CD14-positive monocyte (primary cell): ENCODE data around the gene DLGAP4. TPM values are rescaled to one million over a fixed set of nuclear protein-coding genes. Genes with fewer than 3 reads are reported as not detected.

ENCODE experiments used
- DNase-seq, 3 donors: peaks; one replicate each; pipeline ENCODE4 v3.0.0-alpha.2; 2011 to 2022
- H2AFZ ChIP-seq: 2 replicates; pipeline ENCODE4 v1.6.0; 2012; ENCODE audit warnings: mild to moderate bottlenecking, low read depth, low read length, inconsistent platforms; ENCODE audit not compliant: insufficient read depth, poor library complexity, severe bottlenecking
- H3K27ac ChIP-seq, 2 donors: 1 replicate in 1 of 2; 2 replicates in 1 of 2; pipeline ENCODE4 v1.5.1; 2012 to 2013; ENCODE audit warnings: low read length in 2 of 2, control low read depth in 1 of 2, inconsistent platforms in 1 of 2, low read depth in 1 of 2, mild to moderate bottlenecking in 1 of 2
- H3K27me3 ChIP-seq, 2 donors: one replicate each; pipeline versions ENCODE4 v1.6.0 to v1.6.1; 2011 to 2013; ENCODE audit warnings: low read length in 2 of 2; ENCODE audit not compliant: control insufficient read depth in 2 of 2, insufficient read depth in 2 of 2
- H3K36me3 ChIP-seq, 2 donors: replicated peaks in 1 of 2; 1 replicate in 1 of 2; 2 replicates in 1 of 2; pipeline versions ENCODE4 v1.5.1 to v1.6.1; 2012 to 2013; ENCODE audit warnings: low read length in 2 of 2, control low read depth in 1 of 2, inconsistent platforms in 1 of 2, mild to moderate bottlenecking in 1 of 2; ENCODE audit not compliant: insufficient read depth in 2 of 2, control insufficient read depth in 1 of 2
- H3K4me1 ChIP-seq, 2 donors: 1 replicate in 1 of 2; 2 replicates in 1 of 2; pipeline versions ENCODE4 v1.5.1 to v1.6.1; 2012 to 2013; ENCODE audit warnings: low read length in 2 of 2, control low read depth in 1 of 2, inconsistent platforms in 1 of 2, mild to moderate bottlenecking in 1 of 2, moderate library complexity in 1 of 2; ENCODE audit not compliant: insufficient read depth in 2 of 2, control insufficient read depth in 1 of 2
- H3K4me2 ChIP-seq: replicated peaks from 2 replicates; pipeline ENCODE3; 2012; ENCODE audit warnings: low read length, moderate library complexity, mild to moderate bottlenecking; ENCODE audit not compliant: poor library complexity, severe bottlenecking; ENCODE audit errors: extremely low read depth
- H3K4me3 ChIP-seq, 3 experiments: fragments of 200-600 bp in 1 of 3; sonication (generic) in 1 of 3; replicated peaks in 1 of 3; 1 replicate in 2 of 3; 2 replicates in 1 of 3; pipeline ENCODE4 v1.5.1; 2011 to 2013; ENCODE audit warnings: low read length in 3 of 3, mild to moderate bottlenecking in 3 of 3, control low read depth in 2 of 3, low read depth in 2 of 3, inconsistent platforms in 1 of 3, moderate library complexity in 1 of 3
- H3K79me2 ChIP-seq: 2 replicates; pipeline ENCODE4 v1.6.0; 2012; ENCODE audit warnings: mild to moderate bottlenecking, control low read depth, inconsistent platforms, low read length, moderate library complexity; ENCODE audit not compliant: insufficient read depth
- H3K9ac ChIP-seq: 2 replicates; pipeline ENCODE4 v1.6.0; 2017; ENCODE audit warnings: low read length, mild to moderate bottlenecking; ENCODE audit not compliant: insufficient read depth, poor library complexity, severe bottlenecking
- H3K9me3 ChIP-seq, 2 donors: replicated peaks in 1 of 2; 1 replicate in 1 of 2; 2 replicates in 1 of 2; pipeline versions ENCODE4 v1.5.1 to v1.6.1; 2012 to 2013; ENCODE audit warnings: low read length in 2 of 2, control low read depth in 1 of 2; ENCODE audit not compliant: control insufficient read depth in 1 of 2, insufficient read depth in 1 of 2
- H4K20me1 ChIP-seq: 2 replicates; pipeline ENCODE4 v1.6.0; 2012; ENCODE audit warnings: mild to moderate bottlenecking, low read length, control low read depth, moderate library complexity; ENCODE audit not compliant: insufficient read depth
- H3K27ac Mint-ChIP-seq, 7 donors: one replicate each; pipeline ENCODE4 v1.8.0; 2020; ENCODE audit warnings: mild to moderate bottlenecking in 7 of 7, mixed read lengths in 7 of 7, moderate library complexity in 6 of 7, inconsistent platforms in 2 of 7
- H3K27me3 Mint-ChIP-seq, 3 donors: one replicate each; pipeline ENCODE4 v1.8.0; 2021 to 2022; ENCODE audit warnings: low read depth in 3 of 3, mild to moderate bottlenecking in 3 of 3, mixed read lengths in 3 of 3, moderate library complexity in 3 of 3, inconsistent platforms in 1 of 3
- H3K36me3 Mint-ChIP-seq, 2 donors: one replicate each; pipeline ENCODE4 v1.8.0; 2020; ENCODE audit warnings: mixed read lengths in 2 of 2, inconsistent platforms in 1 of 2, mild to moderate bottlenecking in 1 of 2
- H3K4me1 Mint-ChIP-seq: one replicate; pipeline ENCODE4 v1.8.0; 2020; ENCODE audit warnings: mild to moderate bottlenecking, mixed read lengths
- H3K4me3 Mint-ChIP-seq, 2 donors: one replicate each; pipeline ENCODE4 v1.8.0; 2020; ENCODE audit warnings: mild to moderate bottlenecking in 2 of 2, mixed read lengths in 2 of 2, moderate library complexity in 1 of 2
- H3K9me3 Mint-ChIP-seq, 7 donors: one replicate each; pipeline ENCODE4 v1.8.0; 2020 to 2022; ENCODE audit warnings: mixed read lengths in 7 of 7, mild to moderate bottlenecking in 6 of 7, moderate library complexity in 6 of 7, inconsistent platforms in 2 of 7
- WGBS: methylation state at CpG from one replicate; pipeline ENCODE4 v1.1.5; 2013; ENCODE audit warnings: missing lambda C conversion rate; ENCODE audit not compliant: insufficient coverage; 5-methylcytosine and 5-hydroxymethylcytosine counted together
- intact Hi-C, 2 donors: fragments of 100-400 bp; cut with micrococcal nuclease; formaldehyde crosslinking; loops; one replicate each; pipeline versions ENCODE4 v1.15.0 to v1.15.1; 2023
- polyA plus RNA-seq, 3 donors: library from polyadenylated mRNA; depleted of rRNA in 1 of 3; unstranded in 2 of 3; stranded (reverse) in 1 of 3; fragments of 300-500 nt in 2 of 3; fragments of >200 nt in 1 of 3; fragmentation: Illumina TruSeq in 2 of 3; gene quantifications; 1 replicate in 2 of 3; 2 replicates in 1 of 3; pipeline ENCODE4 v1.2.3, GENCODE V29; 2012 to 2021
- TF ChIP-seq, protein P1 (sequence below): fragments of 200-600 bp; IDR thresholded peaks from one replicate; pipeline ENCODE4 v1.8.0; 2022; ENCODE audit warnings: antibody characterized with exemption, mild to moderate bottlenecking

The DLGAP4 gene
- polyA plus RNA-seq, 3 donors = 9.9 to 52.7 (median 17.6) TPM

DNA sequence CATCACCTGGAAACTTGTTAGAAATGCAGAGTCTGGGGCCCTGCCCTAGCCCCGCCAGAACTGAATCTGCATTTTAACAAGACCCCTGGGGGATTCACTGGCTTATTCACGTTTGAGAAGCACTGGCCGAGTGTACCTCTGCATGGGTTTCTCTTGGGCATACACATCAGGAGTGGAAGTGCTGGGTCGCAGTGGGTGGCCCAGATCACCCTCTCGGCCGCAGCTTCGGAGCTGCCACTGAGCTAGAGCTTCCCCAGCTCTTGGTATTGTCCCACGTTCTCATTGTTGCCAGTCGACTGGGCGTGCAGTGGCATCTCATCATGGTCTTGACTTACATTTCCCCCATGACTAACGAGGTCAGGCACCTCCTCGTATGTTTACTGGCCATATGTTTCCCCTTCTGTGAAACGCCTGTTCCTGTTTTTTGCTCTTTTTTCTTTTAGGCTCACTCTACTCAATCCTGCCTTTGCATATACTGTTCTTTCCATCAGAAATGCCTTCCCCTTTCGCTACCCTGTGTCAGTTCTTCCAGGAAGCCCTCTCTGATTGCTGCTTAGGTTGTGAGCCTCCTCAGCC is 3.0 kb upstream of the DLGAP4 start:
- Mint-ChIP-seq H3K27me3 (peaks cover 51 to 72% (median 52%) of the 10 kb centered on the region in 3 donors), H3K9me3 (peaks cover 0 to 17% (median 5%) of the 10 kb centered on the region in 7 donors), H3K36me3 (peaks cover 0 to 2% of the 10 kb centered on the region in 2 donors), H3K4me1 (peaks cover 5% of the 10 kb centered on the region), H3K27ac (no peak overlapping the region), H3K4me3 (peak overlapping the region in 1 of 2 donors; percentile 59)
- intact Hi-C loops = no loop called here
- Histone ChIP-seq H3K4me2 (no peak overlapping the region), H3K79me2 (no peaks in the 10 kb centered on the region), H3K27ac (no peak overlapping the region), H2AFZ (no peak overlapping the region), H3K27me3 (peaks cover 30 to 64% of the 10 kb centered on the region in 2 donors), H3K36me3 (no peaks in the 10 kb centered on the region), H3K9me3 (peaks cover 0 to 12% of the 10 kb centered on the region in 2 donors), H3K4me1 (peaks cover 0 to 3% of the 10 kb centered on the region in 2 donors), H3K4me3 (no peak overlapping the region), H4K20me1 (no peaks in the 10 kb centered on the region), H3K9ac (no peak overlapping the region)
- TF ChIP-seq, protein P1, sequence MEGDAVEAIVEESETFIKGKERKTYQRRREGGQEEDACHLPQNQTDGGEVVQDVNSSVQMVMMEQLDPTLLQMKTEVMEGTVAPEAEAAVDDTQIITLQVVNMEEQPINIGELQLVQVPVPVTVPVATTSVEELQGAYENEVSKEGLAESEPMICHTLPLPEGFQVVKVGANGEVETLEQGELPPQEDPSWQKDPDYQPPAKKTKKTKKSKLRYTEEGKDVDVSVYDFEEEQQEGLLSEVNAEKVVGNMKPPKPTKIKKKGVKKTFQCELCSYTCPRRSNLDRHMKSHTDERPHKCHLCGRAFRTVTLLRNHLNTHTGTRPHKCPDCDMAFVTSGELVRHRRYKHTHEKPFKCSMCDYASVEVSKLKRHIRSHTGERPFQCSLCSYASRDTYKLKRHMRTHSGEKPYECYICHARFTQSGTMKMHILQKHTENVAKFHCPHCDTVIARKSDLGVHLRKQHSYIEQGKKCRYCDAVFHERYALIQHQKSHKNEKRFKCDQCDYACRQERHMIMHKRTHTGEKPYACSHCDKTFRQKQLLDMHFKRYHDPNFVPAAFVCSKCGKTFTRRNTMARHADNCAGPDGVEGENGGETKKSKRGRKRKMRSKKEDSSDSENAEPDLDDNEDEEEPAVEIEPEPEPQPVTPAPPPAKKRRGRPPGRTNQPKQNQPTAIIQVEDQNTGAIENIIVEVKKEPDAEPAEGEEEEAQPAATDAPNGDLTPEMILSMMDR = no peak
- peak in 1 of 3 donors; percentile 12 for DNase-seq
- WGBS = 30% methylated on average over 13 of the region's 14 CpGs

DNA sequence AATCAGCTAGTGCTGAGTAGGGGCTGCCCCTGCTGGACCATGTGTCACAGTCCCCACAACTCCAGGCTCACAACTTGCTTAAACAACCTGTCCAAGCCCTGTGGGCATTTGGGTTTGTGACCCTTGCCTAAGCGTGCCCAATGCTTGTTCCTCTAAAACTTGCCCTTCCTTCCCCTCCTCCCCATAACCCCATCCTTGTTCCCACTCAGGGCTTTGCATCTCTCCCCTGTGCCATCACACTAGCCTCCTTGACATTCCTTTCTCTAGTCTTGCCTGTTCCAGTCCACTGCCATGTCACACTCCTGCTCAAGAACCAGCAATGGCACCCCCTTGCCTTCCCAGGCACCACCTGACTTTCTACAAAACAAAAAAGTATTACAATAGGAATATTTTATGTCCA is 2.3 kb upstream of the DLGAP4 start:
- Histone ChIP-seq H3K4me2 (no peak overlapping the region), H3K9ac (no peak overlapping the region), H3K4me3 (no peak overlapping the region), H4K20me1 (no peaks in the 10 kb centered on the region), H2AFZ (no peak overlapping the region), H3K4me1 (peaks cover 0 to 3% of the 10 kb centered on the region in 2 donors), H3K27me3 (peaks cover 30 to 70% of the 10 kb centered on the region in 2 donors), H3K9me3 (peaks cover 0 to 12% of the 10 kb centered on the region in 2 donors), H3K36me3 (no peaks in the 10 kb centered on the region), H3K79me2 (no peaks in the 10 kb centered on the region), H3K27ac (no peak overlapping the region)
- 80% methylated on average over 1 of the region's 1 CpG for WGBS
- no peak for DNase-seq
- Mint-ChIP-seq H3K36me3 (peaks cover 0 to 2% of the 10 kb centered on the region in 2 donors), H3K27ac (no peak overlapping the region), H3K4me3 (peak overlapping the region in 1 of 2 donors; percentile 48), H3K9me3 (peaks cover 0 to 20% (median 5%) of the 10 kb centered on the region in 7 donors), H3K4me1 (peaks cover 5% of the 10 kb centered on the region), H3K27me3 (peaks cover 54 to 72% (median 58%) of the 10 kb centered on the region in 3 donors)
- intact Hi-C loops = no loop called here
- TF ChIP-seq, protein P1 = no peak
